ENCODE results near the gene RRP12.

DNA sequence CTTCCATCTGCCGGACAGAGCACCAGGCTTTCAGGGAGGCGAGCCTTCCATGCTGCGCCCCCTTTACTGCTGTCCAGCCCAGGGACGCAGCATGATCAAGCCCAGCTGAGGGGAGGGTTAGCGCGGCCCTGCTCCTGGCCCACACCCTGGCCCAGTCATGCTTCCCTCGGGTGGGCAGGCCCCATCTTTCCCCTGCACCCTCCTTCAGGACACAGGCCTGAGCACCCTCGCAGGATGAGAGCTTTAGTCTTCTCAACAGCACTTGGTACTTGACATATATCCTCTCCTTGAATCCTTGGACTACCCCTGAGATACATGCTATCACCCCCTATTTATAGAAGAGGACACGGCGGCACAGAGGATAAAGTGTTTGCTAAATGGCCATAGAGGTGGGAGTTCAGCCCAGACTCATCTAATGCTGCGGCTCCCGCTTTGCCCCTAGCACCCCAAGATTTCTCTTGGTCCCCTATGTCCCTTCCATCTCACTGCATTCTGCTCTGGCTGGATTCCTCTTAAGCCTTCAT lies 34.0 kb downstream of the RRP12 start:
- no peak for TF ChIP-seq RAD21 (IDR thresholded peaks at IDR 0.05; ENCODE audit: low read depth)
- no peak for TF ChIP-seq EP300 (IDR thresholded peaks at IDR 0.05; ENCODE audit: borderline replicate concordance)
- no peak for TF ChIP-seq CEBPB (IDR thresholded peaks at IDR 0.05)
- no peak for TF ChIP-seq ZBTB7A (IDR thresholded peaks at IDR 0.05; ENCODE audit: low read depth)
- TF ChIP-seq, protein P1, sequence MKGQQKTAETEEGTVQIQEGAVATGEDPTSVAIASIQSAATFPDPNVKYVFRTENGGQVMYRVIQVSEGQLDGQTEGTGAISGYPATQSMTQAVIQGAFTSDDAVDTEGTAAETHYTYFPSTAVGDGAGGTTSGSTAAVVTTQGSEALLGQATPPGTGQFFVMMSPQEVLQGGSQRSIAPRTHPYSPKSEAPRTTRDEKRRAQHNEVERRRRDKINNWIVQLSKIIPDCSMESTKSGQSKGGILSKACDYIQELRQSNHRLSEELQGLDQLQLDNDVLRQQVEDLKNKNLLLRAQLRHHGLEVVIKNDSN (IDR thresholded peaks at IDR 0.05): no peak
- no peak for TF ChIP-seq CREB1 (IDR thresholded peaks at IDR 0.05; ENCODE audit: low read depth)
- TF ChIP-seq YY1 (IDR thresholded peaks at IDR 0.05; ENCODE audit: low read depth): no peak
- no peak for TF ChIP-seq TCF12 (IDR thresholded peaks at IDR 0.05; ENCODE audit: low read depth)
- TF ChIP-seq TAF1 (IDR thresholded peaks at IDR 0.05; ENCODE audit: low read depth): no peak
- no peak for TF ChIP-seq FOXM1 (IDR thresholded peaks at IDR 0.05; ENCODE audit: borderline replicate concordance, low read depth)
